Activated CD4-positive, alpha-beta T cell treated with anti-CD3 and anti-CD28 coated beads, Interleukin-2, amount 50 U/mL, for 48 hours (primary cell): Measurements from ENCODE around the gene ELFN1.
"Not testable (repeated sequence)": the region's sequence is repeated elsewhere in the genome, so short reads cannot be mapped to it uniquely, and the experiment has no call there.

Source experiments
- DNase-seq, 2 experiments: peaks; one replicate each; pipeline ENCODE4 v3.0.0-alpha.2; 2020

ELFN1 gene

DNA sequence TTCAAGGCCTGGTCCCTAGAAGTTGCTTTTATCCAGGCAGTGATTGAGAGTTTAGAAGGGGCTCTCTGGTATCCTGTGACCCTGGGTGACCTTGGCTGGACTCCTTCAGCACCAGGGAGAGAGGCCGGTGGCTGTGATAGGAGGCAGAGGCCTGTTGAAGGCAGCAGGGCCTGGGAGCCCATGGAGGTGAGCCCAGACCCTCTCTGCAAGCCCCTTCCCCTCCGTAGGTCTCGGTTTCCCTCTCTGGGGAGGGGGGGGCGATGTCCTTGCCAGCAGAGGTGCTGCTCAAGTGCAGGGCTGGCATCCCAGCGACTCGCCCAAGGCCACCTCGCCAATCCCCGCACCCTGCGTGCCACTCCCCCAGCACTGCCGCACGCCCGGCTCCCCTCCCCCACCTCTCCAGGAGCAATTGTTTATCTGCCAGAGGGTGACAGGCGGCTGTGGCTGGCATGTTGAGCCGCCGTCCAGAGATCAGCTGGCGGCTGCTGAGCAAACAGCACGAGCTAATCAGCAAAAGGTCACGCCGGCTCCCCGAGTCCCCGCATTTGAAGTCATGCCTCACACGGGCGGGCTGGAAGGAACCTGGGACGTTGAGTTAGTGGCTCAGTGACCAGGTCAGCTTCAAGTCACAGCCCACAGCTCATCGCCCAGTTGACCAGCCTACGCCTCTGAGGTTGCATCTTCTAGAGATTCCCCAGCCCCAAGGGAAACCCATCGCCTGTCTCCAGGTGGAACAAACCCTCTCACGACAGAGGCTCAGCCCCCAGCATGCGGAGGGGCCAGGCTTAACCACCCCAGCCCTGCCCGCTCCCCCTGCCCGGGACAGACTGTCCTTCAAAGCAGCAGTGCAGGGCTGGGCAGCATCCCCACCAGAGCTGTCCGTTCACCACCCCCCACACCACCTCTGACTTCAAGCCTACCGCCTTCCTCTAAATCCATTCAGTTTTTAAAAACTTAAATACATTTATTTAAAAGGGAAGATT, 43.7 kb downstream of the ELFN1 start:
- no peak for DNase-seq

DNA sequence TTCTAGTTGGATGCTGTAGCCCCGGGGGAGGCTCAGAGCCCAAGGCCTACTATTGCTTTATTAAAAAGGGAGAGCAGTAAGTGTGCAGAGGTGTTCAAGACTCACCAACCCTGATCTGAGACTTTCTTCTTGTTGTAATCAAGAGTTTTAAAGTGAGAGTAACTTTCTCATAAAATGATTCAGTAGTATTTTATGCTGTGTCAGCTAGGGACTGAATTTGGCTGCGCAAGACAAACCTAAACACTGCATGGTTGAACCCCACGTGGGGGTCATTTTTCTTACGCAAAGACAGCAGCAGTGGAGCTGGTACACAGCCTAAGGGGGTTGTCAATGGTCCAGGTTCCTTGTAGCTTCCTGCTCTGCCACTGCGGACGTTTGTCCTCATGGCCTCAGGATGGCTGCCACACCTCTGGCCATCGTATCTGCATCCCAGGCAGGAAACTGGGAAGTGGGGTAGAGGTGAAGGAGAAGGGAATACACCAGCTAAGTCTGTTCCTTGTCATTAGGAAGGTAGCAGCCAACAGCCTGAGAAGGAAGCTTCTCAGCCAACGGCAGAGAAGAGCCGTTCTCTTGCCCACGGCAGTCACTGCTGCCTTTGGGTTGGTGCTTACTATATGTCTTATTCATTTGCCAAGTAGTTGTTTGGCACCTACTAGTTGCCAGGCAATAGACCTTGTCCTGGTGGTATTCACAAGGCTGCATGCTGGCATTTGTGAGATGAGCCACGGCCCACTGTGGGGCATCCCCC, 44.7 kb downstream of the ELFN1 start:
- DNase-seq: no peak

DNA sequence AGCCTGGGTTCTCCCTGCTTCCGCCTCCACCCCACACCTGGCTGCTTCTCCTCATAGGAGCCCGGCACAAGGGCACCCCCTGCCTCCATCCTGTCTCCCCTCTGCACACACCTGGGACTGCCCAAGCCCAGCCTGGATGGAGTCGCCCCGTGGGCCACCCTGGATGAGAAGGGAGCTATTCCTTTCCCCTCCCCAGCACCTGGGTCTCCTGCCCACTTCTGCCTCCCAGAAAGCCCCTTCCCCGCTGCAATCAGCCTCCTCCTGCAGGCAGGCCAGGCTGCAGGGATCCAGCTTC, 45.2 kb downstream of the ELFN1 start:
- DNase-seq: no peak

DNA sequence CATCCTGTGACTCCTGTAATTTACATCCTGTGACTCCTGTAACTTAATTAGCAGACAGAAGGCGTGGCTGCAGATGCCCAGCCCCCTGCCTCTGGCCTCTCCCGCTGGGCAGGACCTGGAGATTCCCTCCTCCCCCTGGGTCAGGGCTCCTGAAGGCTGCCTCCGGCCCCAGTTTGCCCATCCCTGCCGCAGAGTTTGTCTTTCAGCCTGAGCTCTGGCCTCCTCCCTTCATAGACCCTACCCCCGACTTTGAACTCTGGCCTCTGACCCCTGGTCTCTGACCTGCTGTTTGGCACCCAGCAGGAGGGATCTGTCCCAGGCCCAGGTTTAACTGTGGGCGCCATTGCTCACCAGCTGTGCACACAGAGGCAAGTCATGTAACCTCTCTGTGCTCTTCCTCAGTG, 45.6 kb downstream of the ELFN1 start:
- no peak for DNase-seq

DNA sequence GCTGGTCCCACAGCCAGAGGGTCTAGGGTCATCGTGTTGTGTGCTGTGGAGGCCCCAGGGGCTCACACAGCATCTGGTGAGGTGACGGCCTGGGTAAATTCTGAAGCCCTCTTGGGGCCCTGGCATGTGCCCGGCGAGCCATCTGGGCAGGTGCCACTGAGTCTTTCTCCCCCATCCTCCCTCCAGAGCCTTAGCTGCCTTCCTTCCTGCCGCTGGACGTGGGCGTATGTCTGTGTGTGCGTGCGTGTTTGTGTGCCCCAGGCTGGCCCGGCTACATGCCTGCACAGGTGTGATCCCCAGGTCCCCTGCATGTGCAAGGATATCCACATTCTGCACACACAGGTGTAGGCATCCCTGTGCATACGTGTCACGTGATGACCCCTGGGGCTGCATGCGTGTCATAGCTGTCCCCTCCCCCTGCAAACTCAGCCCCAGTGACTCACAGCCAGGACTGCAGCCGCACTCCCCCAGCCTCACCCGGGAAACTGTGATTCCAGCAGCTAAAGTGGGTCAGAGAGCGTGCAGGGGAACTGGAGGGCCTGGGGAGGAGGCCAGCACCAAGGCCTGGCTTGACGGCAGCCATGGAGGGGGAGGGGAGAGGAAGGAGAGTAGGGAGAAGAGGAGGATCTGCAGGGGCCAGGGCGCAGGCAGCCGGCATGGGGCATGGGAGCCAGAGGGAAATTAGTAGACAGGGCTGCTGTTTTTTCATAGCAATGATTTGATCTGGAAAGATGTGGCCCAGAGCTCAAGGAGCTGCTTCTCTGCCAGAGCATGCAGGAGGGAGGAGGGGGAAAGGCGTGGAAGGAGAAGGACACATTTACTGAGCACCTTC, 46.4 kb downstream of the ELFN1 start:
- no peak for DNase-seq

DNA sequence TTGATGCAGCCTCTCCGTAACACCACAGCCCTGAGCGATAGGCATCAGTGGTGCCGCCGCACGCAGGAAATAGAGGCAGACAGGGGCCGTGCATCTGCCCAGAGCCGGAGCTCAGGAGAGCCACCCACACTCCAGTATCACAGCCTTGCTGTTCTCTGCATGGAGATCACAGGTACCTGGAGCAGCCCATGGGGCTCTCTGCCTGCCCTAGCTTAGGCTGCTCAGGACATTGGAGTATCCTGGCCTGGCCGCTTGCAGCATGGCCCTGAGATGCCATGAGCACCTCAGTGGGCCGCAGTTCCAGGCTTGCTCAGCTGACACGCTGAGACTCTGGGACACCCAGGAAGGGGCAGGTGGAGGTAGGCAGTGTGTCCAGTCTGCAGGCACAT, 47.0 kb downstream of the ELFN1 start:
- DNase-seq: no peak

DNA sequence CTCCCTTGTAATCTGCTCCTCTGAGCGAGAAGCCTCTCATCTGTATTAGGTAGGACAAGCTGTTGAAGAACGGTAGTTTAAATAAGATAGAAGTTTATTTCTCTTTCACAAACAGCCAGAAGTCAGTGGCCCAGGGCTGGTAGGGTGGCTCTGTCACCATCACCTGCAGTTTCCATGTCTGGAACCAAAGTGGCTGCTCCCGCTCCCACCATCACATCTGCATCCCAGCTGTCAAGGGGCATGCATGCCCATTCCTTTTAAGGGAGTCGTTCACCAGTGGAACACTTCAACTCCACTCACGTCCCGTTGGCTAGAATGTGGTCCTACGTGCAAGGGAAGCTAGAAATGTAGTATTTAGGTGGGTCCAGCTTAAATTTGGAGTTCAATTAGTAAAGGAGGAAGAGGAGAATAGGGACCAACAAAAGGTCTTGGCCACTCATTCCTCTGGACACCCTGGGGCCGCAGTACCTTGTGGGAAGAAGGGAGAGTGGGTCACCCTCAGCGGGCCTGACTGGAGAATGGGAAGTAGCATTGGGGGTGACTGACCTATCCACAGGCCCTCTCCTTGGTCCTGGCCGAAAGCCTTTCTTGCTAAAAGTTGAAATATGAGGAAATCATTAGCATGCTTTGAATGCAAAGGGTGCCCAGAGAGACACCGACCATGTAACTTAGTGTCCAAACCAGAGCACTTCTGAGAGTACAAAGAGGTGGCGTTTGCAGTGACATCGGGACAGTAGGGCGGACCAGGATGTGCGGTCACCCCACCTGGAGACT, 48.0 kb downstream of the ELFN1 start:
- no peak for DNase-seq

DNA sequence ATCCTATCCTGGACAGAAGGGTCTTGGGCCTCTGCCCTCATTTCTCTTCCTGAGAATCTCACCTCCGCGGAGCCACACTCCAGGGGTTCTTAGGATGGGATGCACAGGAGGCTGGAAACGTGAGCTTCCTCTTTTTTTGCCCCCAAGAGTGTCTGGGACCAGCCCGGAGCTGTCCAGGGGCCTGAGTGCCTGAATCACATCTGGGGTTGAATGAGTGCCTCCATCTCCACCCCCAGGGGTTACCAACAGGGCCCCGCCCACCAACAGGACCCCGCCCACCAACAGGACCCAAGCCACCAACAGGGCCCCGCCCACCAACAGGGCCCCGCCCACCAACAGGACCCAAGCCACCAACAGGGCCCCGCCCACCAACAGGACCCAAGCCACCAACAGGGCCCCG, 48.8 kb downstream of the ELFN1 start:
- DNase-seq: not testable (repeated sequence)

DNA sequence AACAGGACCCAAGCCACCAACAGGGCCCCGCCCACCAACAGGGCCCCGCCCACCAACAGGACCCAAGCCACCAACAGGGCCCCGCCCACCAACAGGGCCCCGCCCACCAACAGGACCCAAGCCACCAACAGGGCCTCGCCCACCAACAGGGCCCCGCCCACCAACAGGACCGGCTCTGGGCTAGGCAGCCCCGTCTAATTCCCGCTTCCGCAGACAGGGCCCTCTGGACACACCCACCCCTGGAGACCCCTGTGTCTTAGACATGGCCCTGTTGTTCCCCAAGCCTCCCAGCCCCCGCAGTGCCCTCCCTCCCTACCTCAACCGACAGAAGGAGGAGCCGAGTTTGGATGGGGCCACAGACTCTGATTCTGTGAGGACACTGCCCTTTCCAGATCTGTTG, 49.2 kb downstream of the ELFN1 start:
- not testable (repeated sequence) for DNase-seq

DNA sequence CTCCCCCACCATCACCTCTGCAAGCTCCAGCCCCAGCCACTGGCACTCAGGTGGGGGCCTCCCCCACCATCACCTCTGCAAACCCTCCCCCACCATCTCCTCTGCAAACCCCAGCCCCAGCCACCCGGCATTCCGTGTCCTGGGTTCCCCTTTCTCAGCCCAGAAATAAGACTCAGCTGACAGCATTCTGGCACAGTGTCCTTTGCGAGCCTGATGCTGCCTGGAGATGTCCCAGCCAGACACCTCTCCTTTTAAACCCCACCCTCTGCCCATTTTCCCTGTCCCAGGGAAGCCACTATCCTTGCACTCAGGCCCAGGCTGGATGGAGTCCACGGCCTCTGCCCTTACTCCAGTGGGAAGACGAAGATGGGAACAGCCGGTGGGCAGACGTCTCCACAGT, 49.8 kb downstream of the ELFN1 start:
- no peak for DNase-seq

DNA sequence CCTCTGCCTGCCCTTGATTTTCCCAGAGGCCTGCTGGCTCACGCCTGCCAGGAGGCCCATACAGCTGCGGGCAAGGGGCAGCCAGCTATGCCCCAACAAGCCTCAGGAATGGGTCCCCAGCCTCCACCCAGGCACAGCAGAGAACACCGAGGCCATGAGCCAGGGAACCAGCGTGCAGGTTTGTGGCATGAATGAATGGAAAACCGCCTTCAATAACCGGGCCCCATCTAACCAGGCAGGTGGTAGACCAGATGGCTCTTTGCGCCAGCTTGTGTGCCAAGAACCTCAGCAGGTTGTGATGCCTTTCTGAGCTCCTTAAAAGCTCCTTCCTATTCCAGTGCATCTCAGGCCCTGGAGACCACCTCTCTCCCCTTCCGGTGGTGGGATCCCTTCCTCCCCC, 50.2 kb downstream of the ELFN1 start:
- no peak for DNase-seq

DNA sequence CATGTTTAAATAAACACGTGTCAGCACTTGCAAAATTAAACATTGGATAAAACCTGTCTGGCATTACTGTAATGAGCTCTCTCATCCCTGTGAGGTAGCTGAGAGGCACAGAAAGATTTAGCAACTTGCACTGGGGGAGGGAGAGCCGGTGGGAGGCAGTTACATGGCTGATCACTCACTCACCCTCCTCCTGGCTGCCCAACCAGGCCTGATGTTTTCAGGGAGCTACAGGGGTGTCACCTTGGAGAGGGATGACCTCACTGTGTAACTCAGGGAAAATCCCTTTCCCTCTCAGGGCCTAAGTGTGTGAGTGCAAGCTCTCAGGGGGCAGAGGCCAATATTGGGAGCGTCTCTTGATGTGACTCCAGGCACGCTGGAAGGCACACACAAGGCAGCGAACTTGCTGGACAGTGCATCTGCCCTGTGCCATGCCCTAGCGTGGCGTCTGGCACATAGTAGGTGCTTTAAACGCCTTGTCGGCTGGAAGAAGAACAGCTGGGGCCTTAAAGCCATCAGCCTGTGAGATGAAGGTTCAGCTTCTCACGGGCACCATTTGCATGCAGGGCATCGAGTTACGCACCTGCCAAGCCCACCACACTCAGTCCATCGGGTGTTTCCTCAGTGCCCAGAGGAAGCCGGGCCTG, 51.1 kb downstream of the ELFN1 start:
- DNase-seq: no peak

DNA sequence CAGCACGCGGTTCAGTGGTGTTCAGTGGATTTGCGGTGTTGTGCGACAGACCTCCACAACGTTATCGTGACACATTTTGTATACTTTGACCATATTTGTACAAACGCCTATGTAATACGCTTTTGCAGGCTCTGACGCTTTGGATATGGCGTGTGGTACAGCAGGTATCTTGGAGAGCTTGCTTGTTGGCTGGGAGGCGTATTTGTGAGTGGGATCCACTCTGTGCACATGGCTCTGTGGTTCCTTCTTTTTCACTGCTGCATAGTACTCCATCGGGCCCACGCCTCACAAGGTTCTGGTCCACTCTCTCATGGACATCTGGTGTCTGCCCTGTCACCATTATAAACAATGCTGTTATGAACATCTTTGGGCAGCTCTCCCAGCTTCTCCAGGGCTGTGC, 53.2 kb downstream of the ELFN1 start:
- DNase-seq: no peak

DNA sequence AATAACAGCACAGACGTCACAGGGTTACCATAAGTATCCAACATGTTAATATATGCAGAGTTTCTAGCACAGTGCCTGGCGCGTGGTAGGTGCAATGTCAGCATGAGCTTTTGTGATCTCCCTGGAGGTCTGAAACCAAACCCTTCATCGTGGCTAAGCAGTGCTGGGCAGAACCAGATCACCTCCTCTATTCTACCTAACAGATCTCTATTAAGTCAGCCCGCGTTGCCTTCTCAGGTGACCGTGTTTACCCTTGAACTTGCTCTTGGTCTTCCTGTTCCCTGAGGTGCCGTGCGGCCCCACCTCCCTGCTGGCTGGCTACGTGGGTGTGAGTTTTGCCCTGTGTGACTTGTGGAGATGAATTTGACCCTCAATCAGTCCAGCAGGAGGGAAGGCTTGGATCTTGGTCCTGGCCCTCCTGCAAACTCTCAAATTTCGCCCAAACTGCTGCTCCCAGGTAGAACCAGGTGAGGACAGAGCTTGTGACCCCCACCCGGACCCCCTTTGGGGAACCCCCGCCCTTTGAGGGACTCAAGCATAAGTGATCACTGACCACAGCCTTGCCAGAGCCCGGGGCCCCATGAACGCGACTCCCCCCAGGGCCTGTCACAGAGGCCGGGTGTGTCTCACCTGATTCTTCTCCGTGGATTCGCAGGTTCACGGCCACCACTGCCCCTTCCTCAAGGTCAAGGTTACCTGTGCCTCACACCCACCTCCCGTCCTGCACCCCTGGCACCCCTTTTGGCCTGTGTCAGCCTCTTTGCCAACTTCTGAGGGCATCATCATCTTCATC, 54.2 kb downstream of the ELFN1 start:
- no peak for DNase-seq

DNA sequence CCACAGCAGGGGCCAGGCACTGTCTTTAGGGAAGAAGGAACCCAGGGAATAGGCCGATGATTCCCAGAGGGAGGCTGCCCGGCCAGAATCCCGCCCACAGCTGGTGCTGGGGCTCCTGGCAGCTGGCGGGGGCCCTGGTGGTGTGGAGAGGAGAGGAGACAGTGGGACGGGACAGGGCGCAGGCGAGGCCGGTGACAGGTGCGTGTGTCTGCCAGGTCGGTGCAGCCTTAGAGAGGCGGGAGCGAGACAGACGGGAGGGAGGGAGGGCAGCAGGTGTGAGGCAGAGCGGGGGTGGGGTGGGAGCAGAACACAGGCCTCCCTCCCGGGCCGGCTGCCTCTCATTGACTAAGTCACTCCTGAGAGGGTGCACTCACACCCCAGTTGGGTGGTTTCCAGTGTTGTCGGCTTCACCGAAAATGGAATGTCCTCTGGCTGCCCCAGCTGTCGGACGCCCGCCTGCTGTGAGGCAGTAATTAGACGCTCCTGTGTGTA, 55.2 kb downstream of the ELFN1 start:
- no peak for DNase-seq

DNA sequence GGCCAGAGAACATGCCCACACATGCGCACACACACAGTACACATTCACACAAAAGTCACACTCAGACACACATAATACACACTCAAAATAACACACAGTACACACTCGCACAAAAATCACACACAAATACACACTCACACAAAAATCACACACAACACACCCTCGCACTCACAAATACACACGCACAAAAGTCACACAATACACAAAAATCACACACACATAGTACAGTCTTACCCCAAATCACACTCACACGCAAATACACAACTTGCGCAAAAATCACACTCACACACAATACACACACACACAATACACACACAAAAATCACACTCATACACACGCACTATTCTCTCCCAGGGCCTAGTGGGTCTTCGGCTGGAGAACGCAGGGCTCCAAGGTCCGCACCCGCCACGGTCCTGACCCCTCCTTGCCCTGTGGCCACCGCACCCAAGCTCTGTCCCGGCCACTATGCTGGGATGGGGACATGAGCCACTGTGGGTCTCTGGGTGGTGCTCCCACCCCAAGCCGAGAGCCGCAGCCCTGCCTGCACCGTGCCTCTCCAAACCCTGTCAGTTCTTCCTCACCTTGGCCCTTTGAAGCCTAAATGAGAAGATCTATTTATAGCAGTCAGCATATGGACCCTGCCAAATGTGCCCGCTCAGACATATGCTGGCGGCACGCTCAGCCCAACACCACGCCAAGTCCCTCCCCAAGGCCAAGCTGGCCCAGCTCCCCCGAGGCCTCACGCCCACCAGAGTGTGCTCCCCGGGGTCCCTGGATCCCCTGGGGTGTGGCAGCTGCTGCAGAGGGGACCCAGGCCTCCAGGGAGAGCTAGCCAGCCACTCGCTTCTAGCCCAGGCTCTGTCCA, 55.9 kb downstream of the ELFN1 start:
- DNase-seq: no peak

DNA sequence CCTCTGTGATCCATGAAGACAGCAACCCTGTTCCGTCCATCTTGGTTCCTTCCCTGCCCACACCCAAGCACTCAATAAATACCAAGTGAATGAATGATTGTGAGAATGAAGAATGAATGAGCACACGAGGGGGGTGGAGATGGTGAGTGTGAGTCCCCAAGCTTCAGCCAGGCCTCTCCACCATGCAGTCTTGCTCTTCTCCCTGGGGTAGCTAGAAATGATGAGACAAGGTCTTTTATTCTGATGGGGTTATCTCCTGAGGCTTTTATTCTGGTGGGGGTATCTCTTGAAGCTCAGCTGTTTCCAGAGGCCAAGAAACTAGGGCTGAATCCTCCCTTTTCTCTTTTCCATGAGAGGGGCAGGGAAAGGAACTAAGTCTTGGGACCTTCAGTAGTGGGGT, 57.0 kb downstream of the ELFN1 start:
- DNase-seq: no peak

DNA sequence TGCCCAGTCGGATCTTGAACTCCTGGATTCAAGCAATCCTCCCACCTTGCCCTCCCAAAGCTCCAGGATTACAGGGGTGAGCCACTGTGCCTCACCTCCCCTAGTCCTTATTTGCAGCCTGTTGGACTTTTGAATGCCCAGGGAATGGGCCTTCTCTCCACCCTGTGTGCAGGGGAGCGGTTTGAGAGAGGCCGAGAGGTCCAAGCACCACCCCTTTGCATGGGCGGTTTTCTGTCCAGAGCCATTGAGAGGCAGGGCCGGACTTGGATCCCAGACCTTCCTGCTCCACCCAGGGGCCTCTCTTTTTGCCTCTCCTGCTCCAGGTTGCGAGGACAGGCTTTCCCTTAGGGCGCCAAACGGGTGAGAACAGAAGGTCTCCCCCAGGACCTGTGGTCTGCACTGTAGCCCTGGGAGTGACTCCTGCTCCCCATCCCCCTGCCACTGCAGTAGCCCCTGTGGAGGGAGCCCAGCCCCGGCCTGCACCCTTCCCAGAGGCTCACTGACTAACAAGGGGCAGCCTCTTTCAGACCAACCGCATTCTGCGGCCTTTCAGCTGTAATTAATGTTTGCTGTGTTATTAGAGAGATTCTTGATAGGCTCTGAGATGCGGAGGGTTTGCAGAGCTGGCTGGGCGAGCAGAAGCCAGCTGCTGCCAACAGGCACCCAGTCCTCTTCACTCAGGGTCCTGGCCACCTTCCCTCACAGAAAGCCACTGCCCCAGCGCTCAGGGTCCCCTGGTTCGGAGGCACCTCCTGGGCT, 57.9 kb downstream of the ELFN1 start:
- DNase-seq: no peak

DNA sequence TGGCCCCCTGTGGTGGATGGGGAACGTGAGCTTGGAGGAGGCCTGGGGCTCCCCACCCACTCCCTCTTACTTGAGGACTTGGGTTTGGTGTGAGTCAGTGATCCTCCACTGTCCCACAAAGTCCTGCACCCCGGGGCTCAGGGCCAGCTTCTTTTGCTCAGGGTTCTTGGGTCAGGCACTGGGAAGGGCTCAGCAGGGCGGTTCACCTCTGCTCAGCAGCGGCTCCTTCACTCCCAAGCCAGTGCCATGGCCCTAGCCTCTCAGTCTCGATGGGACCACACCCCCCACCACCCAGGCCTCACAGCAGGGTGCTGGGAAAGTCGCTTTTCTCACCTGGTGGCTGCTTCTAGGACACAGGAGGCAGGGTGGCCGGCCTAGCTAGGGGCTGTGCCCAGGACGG, 59.1 kb downstream of the ELFN1 start:
- no peak for DNase-seq
